ENCODE measurements around the gene ATF5.
"Not testable (repeated sequence)": the region's sequence is repeated elsewhere in the genome, so short reads cannot be mapped to it uniquely, and the experiment has no call there.

Gene ATF5

DNA sequence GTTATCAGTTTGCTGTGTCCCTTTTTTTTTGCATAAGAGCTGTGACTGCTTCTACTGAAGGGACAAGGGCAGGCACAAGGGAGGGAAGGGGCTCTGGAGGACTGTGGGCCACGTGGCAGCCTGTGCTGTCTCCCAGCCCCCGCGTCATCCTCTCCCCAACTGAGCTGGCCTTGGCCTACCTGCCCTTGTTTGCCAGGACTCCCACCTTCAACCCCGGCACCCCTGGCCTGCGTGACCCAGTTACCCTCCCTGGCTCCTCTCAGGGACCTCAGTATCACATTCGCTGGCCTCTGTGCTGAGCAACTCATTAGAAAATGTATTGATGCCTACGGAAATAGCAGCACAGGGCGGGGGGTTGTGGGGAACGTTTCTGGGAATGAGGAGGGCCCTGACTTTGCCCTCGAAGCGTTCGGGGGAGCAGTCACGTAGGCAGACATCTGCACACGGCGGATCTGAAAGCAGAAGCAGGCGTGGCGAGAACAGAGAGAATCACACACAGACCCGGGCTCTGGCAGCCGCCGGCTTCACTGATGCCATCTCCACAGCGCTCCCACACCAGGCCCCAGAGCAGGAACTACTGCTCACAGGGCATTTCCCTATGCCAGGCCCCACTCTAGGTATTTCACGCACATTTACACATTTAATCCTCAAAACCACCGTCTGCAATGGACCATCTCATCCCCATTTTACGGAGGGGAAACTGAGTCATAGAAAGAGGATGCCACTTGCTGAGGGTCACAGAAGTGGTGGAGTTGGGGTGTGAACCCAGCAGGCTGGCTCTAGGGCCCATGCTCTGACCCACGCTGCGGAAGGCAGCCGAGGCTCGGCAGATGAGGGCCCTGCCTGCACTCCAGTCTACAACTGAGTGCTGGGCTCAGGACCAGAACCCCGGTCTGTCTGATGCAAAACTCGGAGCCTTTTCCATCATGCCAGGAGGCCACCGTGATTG, 5.7 kb upstream of the ATF5 start:
- DNase-seq (ENCODE audit: low read depth) = no peak

DNA sequence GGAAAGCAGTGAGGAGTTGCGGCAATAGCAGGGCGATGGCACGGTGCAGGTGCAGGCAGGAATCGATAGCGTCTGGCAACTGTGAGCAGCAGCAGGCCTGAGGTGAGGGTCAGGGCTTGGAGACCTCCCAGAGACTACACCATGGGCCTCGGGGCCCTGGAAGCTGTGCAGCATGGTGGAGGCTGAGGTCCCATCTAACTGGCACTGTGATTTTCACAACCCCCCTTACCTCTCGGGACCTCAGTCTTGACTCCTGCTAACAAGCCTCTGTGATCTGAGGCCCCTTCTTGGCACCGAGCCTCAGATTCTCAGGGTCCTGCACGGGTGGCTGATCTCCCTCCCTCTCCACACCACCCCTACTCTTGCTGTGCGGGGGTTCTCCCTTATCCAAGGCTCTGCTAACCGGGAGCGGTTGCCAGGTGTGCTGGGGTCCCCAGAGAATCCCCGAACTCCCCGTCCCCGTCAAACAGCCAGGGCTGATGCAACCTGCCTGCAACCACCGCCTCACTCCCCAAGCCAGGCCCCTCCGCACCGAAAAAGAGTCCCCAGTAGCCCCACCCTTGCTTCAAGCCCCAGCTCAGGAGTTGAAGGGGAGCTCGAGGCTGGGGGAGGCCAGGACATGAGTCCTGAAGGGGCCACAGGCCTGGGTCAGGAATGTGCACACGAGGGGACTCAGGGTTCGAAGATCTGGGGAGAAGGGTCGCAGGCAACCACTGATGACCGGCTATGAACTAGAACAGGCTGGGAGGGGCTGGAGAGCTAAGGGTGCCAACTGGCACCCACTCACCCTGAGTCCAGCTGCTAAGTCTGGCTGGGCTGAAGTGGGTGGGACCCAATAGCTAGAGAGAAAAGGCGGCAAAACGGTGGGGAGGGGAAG, 4.8 kb upstream of the ATF5 start:
- DNase-seq (ENCODE audit: low read depth) = no peak

DNA sequence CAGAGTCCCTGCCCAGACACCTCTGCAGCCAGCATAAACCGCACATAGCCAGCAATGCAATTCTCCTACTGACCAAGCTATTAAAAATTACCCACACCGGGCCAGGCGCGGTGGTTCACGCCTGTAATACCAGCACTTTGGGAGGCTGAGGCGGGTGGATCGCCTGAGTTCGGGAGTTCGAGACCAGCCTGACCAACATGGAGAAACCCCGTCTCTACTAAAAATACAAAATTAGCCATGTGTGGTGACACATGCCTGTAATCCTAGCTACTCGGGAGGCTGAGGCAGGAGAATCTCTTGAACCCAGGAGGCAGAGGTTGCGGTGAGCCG, 4.2 kb upstream of the ATF5 start:
- not testable (repeated sequence) for DNase-seq (ENCODE audit: low read depth)

DNA sequence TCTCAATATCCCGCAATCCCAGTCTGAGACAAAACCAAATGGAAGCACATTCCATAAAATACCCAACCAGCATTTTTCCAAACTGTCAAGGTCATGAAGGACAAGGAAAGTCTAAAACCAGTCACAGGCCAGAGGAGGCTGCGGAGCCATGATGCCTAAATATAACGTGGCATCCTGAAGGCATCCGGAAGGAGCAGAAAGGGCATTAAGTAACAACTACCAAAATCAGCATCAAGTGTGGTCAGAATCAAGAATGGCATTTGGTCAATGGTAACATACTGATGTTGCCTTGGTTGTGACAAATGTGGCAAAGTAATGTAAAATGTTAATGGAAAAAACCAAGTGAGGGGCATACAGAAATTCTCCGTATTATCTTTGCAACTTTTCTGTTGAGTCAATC, 3.5 kb upstream of the ATF5 start:
- DNase-seq (ENCODE audit: low read depth) = no peak

DNA sequence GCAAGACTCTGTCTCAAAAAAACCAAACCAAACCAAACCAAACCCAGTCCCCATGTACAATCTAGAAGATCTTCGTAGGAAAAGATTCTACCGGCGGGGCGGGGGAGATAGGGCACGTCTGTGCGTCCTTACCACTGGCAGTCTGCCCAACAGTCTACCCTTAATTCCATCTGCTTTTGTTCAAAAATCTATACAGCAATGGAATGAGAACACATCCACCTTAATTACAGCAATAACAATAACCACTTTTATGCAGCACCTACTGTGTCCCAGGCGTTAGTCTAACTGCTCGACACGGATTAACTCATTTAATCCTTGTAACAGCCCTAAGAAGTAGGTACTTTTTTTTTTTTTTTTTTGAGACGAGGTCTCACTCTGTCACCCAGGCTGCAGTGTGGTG, 2.5 kb upstream of the ATF5 start:
- no peak for DNase-seq (ENCODE audit: low read depth)

DNA sequence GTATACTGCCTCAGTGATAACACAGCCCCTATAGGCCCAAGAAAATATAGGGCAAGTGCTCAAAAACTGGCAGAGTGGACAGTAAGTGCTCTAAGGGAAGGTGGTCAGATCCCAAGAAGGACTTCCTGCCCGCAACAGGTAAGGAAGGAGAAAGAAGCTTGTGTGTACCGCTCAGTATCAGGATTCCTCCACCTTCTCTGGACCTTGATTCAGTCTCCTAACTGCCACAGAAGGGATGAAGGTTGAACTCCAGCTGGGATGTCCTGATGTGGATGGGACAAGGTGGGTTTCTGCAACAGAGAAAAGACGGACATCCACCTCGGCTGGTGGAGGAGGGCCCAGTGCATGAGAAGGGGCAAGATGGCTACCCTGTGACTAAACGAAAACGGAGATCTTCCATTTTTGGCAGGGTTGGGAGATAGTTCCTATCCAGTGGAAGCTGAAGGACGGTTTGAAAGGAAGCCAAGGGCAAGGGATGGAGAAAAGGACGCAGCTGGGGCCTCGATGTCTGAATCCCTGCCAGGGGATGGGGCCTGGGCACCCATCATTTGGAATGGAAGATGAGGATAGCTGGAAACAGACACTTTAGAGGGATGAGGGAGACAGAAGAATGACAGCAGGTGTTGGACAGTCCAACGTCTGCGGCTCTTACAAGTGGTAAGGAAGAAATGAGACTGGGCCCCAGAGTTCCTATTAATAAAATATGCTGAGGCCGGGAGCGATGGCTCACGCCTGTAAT, 1.3 kb upstream of the ATF5 start:
- DNase-seq (ENCODE audit: low read depth) = no peak

DNA sequence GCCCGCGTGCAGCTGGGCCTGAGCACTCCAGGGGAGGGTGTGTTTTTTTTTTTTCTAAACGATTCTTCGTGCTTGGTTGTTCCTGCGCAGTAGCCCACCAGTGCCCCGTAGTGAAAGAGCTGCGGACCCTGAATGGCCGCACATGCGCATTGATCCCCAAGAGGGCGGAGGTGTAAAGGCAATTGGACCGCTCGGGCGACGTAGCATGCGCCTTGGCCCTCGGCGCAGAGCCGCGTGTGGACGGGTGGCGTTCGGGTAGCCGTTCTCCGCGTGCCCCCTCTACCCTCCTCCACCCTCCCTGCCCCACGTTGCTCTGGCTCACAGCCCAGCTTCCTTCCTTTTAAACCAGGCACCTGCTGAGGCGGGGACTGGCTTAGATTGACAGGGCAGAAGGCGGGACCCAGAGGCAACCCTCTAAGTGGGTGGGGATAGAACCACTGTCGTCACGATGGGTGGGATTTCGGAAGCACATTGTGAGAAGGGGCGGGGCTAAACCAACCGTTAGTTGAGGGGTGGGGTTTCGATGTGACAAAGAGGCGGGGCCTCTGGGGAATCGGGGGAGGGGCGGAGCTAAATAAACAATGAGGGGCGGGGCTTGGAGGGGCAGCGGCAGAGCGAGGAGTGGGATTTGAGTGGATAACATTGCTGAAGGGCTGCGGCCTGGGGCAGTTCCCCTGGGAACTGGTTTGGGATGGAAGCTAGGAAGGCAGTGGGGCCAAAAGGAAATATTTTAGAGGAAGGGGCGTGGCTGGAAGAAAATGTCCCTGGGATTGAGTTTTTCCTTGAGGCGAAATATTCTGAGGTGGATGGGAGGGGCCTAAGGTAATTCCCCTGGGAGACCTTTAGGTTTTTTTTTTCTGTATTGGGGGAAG, 842 bp downstream of the ATF5 start:
- DNase-seq (ENCODE audit: low read depth) = peak; percentile 81

DNA sequence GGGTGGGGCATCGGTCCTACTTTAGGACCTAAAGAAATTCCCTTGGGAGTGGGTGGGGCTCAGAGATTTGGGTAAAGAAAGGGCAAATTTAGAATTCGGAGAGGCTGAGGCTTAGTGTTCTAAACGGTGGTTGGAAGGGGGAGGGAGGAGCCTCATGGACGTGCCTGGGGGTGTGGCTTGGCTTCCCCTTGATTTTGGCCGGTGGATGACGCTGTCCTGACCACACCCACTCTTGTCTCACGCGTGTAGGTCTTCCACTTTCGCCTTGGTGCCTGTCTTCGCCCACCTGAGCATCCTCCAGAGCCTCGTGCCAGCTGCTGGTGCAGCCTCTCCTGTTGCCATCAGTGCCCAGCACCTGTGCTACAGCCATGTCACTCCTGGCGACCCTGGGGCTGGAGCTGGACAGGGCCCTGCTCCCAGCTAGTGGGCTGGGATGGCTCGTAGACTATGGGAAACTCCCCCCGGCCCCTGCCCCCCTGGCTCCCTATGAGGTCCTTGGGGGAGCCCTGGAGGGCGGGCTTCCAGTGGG, 1.5 kb downstream of the ATF5 start:
- DNase-seq (ENCODE audit: low read depth) = no peak

DNA sequence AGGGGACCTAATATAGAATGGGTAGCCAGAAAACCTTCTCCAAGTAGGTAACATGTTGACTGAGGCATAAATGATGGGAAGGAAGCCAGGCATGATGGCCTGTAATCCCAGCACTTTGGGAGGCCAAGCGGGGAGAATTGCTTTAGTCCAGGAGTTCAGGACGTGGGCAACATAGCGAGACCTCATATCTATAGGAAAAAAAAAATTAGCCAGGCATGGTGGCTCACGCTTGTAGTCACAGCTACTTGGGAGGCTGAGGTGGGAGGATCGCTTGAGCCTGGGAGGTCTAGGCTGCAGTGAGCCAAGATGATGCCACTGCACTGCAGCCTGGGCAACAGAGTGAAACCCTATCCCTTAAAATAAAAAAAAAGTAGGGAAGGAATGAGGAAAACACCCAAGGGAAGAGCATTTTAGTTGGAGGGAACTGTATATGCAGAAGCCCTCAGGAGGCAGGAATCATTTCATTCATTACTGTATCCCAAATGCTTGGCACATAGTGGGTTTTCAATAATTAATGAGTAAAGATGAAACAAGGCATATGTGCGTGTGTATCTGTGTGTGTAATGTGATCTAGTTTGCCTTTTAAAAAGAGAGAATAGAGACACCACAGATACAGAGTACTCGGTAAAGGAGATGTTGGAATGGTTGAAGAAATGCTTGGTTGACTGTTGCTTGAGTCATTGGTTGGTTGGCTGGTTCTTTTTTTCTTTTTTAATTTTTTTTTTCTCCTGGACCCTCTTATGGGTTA, 2.5 kb downstream of the ATF5 start:
- no peak for DNase-seq (ENCODE audit: low read depth)

DNA sequence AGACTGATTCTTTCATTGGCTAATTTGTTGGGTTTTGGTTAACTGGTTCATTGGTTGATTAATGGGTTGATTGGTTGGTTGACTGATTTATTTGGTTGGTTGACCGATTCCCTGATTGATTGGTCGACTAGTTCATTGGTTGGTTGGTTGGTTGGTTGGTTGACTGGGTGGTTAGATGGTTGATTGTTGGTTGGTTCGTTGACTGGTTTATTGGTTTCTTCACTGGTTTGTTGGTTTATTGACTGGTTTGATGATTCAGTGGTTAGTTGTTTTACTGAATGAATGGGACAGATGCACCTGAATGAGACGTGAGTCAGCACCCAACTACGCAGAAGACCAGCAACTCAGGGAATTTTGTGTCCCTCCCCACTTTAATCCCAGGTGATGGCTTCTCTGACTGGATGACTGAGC, 3.0 kb downstream of the ATF5 start:
- DNase-seq (ENCODE audit: low read depth) = no peak

DNA sequence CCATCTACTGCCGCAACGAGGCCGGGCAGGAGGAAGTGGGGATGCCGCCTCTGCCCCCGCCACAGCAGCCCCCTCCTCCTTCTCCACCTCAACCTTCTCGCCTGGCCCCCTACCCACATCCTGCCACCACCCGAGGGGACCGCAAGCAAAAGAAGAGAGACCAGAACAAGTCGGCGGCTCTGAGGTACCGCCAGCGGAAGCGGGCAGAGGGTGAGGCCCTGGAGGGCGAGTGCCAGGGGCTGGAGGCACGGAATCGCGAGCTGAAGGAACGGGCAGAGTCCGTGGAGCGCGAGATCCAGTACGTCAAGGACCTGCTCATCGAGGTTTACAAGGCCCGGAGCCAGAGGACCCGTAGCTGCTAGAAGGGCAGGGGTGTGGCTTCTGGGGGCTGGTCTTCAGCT, 3.7 kb downstream of the ATF5 start:
- DNase-seq (ENCODE audit: low read depth) = peak; percentile 11

DNA sequence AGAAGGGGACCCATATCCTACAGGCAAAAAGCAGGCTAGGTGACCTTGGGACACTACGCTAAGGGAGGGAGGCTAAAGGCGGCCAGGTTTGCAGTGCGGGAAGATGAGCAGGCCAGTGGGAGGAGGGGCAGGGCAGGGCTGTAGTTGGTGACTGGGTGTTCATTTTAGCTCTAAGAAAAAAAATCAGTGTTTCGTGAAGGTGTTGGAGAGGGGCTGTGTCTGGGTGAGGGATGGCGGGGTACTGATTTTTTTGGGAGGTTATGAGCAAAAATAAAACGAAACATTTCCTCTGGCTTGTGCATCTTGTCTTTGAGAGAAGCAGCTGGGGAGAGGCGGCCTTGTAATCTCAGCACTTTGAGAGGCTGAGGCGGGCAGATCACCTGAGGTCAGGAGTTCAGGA, 4.6 kb downstream of the ATF5 start:
- no peak for DNase-seq (ENCODE audit: low read depth)

DNA sequence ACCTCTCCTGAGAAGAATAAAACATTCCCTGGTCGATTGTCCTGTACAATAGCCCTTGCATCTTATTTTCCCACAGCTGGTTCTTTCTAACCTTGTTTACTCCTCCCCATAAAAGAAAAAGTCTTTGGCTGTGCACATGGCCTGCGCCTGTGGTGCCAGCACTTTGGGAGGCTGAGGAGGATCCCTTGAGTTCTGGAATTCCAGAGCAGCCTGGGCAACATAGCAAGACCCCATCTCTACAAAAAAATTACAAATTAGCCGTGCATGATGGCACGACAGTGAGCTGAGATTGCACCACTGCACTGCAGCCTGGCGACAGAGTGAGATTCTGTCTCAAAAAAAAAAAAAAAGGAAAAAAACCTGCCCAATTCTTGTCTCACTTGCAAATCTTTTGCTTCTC, 7.5 kb downstream of the ATF5 start:
- DNase-seq (ENCODE audit: low read depth) = no peak

DNA sequence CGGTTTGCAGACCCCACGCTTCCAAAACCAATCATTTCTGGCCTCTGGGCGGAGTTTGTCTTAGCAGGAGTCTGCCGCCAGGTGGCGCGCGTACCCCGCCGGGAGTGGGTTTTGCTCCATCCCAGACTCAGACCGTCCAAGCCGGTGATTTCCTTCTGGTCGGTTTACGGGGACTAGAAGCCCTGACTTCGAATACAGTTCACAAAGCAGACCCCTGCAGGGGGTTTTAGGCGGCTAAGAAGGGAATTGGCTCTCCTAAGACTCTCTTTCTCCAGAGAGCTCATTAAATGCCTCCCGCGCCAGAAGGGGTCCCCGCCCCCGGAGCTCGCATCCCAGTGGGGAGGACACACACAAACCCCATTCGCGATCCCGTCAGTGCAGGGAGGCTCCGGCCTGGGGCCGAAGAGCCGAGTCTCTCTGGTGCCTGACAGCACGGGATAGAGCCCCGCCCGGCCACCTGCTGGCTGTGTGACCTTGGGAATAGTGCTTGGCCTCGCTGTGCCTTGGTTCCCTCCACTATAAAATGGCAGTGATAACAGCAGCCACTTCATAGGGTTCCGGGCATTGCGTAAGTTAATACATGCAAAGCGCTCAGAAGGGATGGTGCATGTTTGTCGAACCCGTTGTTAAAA, 8.9 kb downstream of the ATF5 start:
- DNase-seq (ENCODE audit: low read depth) = peak; percentile 72

DNA sequence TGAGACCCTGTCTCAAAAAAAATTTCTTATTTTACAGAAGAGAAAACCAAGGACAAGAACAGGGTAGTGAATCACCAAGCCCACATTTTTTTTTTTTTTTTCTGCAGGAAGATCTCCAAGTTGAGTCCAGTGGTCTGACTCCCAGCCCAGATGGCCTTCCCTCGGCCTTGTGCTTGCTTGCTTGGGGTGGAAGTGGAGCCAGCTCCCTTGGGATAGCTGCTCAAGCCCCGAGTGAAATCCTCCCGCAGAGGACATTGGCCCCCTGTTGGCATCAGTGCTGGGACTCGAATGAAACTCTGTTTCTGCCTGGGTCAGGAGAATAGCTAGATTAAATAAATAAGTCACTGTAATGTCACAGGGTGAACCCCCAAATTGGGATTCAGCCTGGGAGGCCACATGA, 9.7 kb downstream of the ATF5 start:
- DNase-seq (ENCODE audit: low read depth) = no peak

DNA sequence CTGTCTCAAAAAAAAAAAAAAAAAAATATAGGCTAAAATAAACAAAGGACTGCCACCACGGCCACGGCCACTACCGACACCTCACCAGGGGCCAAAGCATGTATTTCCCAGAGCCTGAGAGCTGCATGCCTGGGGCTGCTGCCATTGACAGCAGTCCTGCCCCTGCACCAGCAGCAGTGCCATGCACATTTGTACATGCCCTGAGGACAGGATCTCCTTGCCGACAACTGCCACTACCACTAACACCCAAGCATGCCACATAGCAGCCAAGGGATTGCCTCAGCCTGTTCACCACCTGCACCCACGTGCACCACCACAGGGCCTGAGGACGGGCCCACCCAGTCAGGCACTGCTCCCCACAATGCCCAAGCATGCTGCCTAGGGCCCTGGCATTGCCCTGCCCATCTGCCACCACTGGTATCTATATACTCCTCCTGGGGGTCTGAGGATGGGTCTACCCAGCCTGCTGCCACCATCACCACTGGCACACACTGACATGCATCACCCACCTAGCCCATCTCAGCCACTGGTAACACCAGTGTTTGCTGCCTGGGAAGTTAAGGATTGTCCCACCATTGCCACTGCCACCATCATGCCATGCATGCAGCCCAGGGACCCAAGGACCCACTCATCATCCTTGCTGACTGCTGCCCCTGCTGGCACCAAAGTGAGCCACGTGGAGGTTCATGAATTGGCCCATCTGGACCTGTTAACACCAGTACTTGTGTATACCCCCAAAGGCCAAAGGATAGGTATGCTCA, 10.9 kb downstream of the ATF5 start:
- no peak for DNase-seq (ENCODE audit: low read depth)

DNA sequence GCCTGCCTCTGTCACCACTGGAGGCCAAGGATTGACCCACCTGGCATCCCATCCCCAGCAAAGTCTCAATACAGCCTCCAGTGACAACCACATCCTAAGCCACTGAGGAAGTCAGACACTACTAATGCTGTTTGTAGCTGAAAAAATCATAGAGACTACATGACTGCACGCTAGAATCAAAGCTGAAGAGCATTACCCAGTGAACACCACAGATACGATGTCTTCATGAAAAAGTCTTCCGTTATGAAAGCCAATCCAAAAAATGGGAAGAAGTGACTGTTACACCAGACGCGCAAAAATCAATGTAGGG, 11.4 kb downstream of the ATF5 start:
- DNase-seq (ENCODE audit: low read depth) = no peak

DNA sequence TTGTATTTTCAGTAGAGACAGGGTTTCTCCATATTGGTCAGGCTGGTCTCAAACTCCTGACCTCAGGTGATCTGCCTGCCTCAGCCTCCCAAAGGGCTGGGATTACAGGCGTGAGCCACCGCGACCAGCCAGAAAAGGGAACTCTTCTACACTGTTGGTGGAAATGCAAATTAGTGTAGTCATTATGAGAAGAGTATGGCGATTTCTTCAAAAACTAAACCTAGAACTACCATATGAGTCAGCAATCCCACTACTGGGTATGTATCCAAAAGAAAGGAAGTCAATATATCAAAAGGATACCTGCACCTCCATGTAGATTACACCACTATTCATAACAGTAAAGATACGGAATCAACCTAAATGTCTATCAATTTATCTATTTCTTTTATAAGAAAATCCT, 15.6 kb downstream of the ATF5 start:
- not testable (repeated sequence) for DNase-seq (ENCODE audit: low read depth)

DNA sequence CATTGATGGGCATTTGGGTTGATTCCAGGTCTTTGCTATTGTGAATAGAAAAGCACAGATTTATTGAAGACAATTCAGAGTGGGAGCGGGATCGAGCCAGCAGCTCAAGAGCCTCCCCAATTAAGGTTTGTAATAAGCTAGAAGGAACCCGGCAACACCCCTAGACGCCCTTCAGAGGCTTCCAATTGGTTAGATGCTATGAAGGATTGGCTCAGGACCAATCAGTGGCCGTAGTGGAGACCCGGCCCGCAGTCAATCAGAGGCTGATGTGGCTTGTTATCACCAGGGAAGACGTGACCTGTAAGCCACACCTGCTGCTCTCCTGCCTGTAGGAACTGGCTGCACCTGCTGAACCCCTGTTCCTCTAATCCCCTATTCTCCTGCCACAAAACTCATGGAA, 17.4 kb downstream of the ATF5 start:
- no peak for DNase-seq (ENCODE audit: low read depth)

Measured in activated T-helper 9 cell treated with anti-CD3 and anti-CD28 coated beads, Interleukin-2, amount 50 U/mL, for 16 hours (primary cell).